Transverse colon (tissue), 4 donors: Measurements from ENCODE around the gene CAMK2B. TPM values are rescaled to one million over a fixed set of nuclear protein-coding genes. Genes with fewer than 3 reads are reported as not detected.
A peak's percentile ranks its signal among the peaks of the same experiment; 100 is the strongest.

Experiments
- DNase-seq: peaks from one replicate; pipeline ENCODE4 v3.0.0-alpha.2; 2019
- H3K27ac ChIP-seq, 4 donors: fragments of 200-600 bp; sonication (generic); 2 replicates each; pipeline ENCODE4 v1.5.1; 2016 to 2018; ENCODE audit warnings: inconsistent platforms in 4 of 4
- H3K27me3 ChIP-seq: fragments of 200-600 bp; sonication (generic); 2 replicates; pipeline ENCODE4 v1.5.1; 2017; ENCODE audit warnings: inconsistent platforms
- H3K36me3 ChIP-seq, 4 donors: fragments of 200-600 bp; sonication (generic); 2 replicates each; pipeline ENCODE4 v1.5.1; 2017 to 2019; ENCODE audit warnings: inconsistent platforms in 4 of 4
- H3K4me1 ChIP-seq, 4 donors: fragments of 200-600 bp; sonication (generic); 2 replicates each; pipeline ENCODE4 v1.5.1; 2017 to 2020; ENCODE audit warnings: inconsistent platforms in 4 of 4
- H3K4me3 ChIP-seq, 4 donors: fragments of 200-600 bp; sonication (generic); 1 replicate in 1 of 4; 2 replicates in 3 of 4; pipeline versions ENCODE4 v1.5.1 to v1.6.1; 2017 to 2019; ENCODE audit warnings: inconsistent platforms in 4 of 4
- H3K9me3 ChIP-seq, 2 donors: fragments of 200-600 bp; sonication (generic); 2 replicates each; pipeline ENCODE4 v1.5.1; 2017 to 2019; ENCODE audit warnings: inconsistent platforms in 2 of 2
- CTCF ChIP-seq, 5 experiments: fragments of 200-600 bp in 3 of 5; fragments of 450-650 bp in 2 of 5; sonication (generic) in 3 of 5; IDR thresholded peaks; 1 replicate in 2 of 5; 2 replicates in 3 of 5; pipeline ENCODE4 v1.5.1; 2016 to 2017; ENCODE audit warnings: antibody characterized with exemption in 5 of 5, inconsistent platforms in 3 of 5, mild to moderate bottlenecking in 2 of 5, moderate library complexity in 1 of 5
- EP300 ChIP-seq: sonication (generic); formaldehyde crosslinking; IDR thresholded peaks from one replicate; pipeline ENCODE4 v1.6.1; 2017; ENCODE audit warnings: antibody characterized with exemption, low read depth
- POLR2A ChIP-seq: fragments of 450-650 bp; IDR thresholded peaks from one replicate; pipeline ENCODE4 v1.6.1; 2016; ENCODE audit warnings: antibody characterized with exemption, mild to moderate bottlenecking, moderate library complexity
- POLR2AphosphoS5 ChIP-seq, 3 donors: sonication (generic); formaldehyde crosslinking; IDR thresholded peaks; one replicate each; pipeline ENCODE4 v1.6.1; 2016; ENCODE audit warnings: antibody characterized with exemption in 3 of 3
- WGBS, 2 donors: methylation state at CpG; one replicate each; pipeline ENCODE4 v1.1.5; 2018; ENCODE audit warnings: low coverage in 1 of 2; 5-methylcytosine and 5-hydroxymethylcytosine counted together
- in situ Hi-C, 4 donors: fragments of 200-750 bp; cut with MboI; loops; one replicate each; pipeline versions ENCODE4 v1.15.0 to v1.15.1; 2017; ENCODE audit warnings: low sequenced_read_pairs in 3 of 4, low pct_ligation_motif_present in 1 of 4, low pct_unique_long_range_greater_than_20kb in 1 of 4
- intact Hi-C: fragments of 100-400 bp; cut with DNase I; formaldehyde crosslinking; loops from one replicate; pipeline ENCODE4 v1.15.1; 2023; ENCODE audit warnings: low total_unique reads
- total RNA-seq, 4 donors: library from RNA; depleted of rRNA; stranded (reverse); fragments of >200 nt; gene quantifications; one replicate each; pipeline ENCODE4 v1.1.0, GENCODE V29; 2016

The CAMK2B gene
- total RNA-seq, 4 donors from 2014 or later, result 0.16 to 2.8 (median 0.27) TPM; not detected in 1

- 80 to 82% methylated on average over 1 to 17 of the region's 17 CpGs for WGBS, 2 donors
- TF ChIP-seq CTCF (IDR thresholded peaks at IDR 0.05) (no peak), POLR2A (no peak), POLR2AphosphoS5 (IDR thresholded peaks at IDR 0.05) (no peak), EP300 (no peak)
- peak; percentile 2 for DNase-seq
Observed at GRCh38 chr7:44287488-44288380, 37.7 kb downstream of the CAMK2B start.

GRCh38 chr7:44286618-44287487, 38.5 kb downstream of the CAMK2B start:
- Histone ChIP-seq H3K36me3 (no peaks in the 10 kb centered on the region), H3K27me3 (peaks cover 1% of the 10 kb centered on the region), H3K27ac (no peak overlapping the region), H3K4me1 (no peaks in the 10 kb centered on the region), H3K4me3 (no peak overlapping the region), H3K9me3 (no peaks in the 10 kb centered on the region)
- WGBS, 2 donors, result 82 to 84% methylated on average over 7 to 20 of the region's 20 CpGs
- TF ChIP-seq CTCF (IDR thresholded peaks at IDR 0.05) (no peak), POLR2AphosphoS5 (IDR thresholded peaks at IDR 0.05) (no peak)
- in situ Hi-C loops, result no loop called here
- intact Hi-C loops, result no loop called here
- peak; percentile 5 for DNase-seq

More at GRCh38 chr7:44287488-44288380, 37.7 kb downstream of the CAMK2B start:
- intact Hi-C loops (no loop called here), in situ Hi-C loops (no loop called here)
- no peaks in the 10 kb centered on the region for H3K4me1 ChIP-seq
- H3K27me3 ChIP-seq, result peaks cover 10% of the 10 kb centered on the region
- H3K4me3 ChIP-seq, result no peak overlapping the region
- H3K36me3 ChIP-seq, result no peaks in the 10 kb centered on the region
- no peak overlapping the region for H3K27ac ChIP-seq
- H3K9me3 ChIP-seq, result no peaks in the 10 kb centered on the region

- in situ Hi-C loops, result no loop called here
- H3K4me3 ChIP-seq, result no peak overlapping the region
- peak; percentile 3 for DNase-seq
Observed at GRCh38 chr7:44286182-44286617, 39.2 kb downstream of the CAMK2B start.

GRCh38 chr7:44285561-44285960, 39.8 kb downstream of the CAMK2B start:
- 89 to 90% methylated on average over 10 to 24 of the region's 24 CpGs for WGBS, 2 donors
- TF ChIP-seq POLR2AphosphoS5 (IDR thresholded peaks at IDR 0.05) (no peak), EP300 (no peak), POLR2A (no peak), CTCF (IDR thresholded peaks at IDR 0.05) (no peak)
- DNase-seq, result no peak
- in situ Hi-C loops (no loop called here), intact Hi-C loops (no loop called here)
- no peak overlapping the region for H3K27ac ChIP-seq
- no peak overlapping the region for H3K4me3 ChIP-seq
- H3K4me1 ChIP-seq, result no peaks in the 10 kb centered on the region
- H3K36me3 ChIP-seq, result no peaks in the 10 kb centered on the region
- H3K9me3 ChIP-seq, result no peaks in the 10 kb centered on the region
- H3K27me3 ChIP-seq, result no peaks in the 10 kb centered on the region

More at GRCh38 chr7:44286182-44286617, 39.2 kb downstream of the CAMK2B start:
- H3K9me3 ChIP-seq, result no peaks in the 10 kb centered on the region
- 80 to 86% methylated on average over 1 to 17 of the region's 17 CpGs for WGBS, 2 donors
- intact Hi-C loops, result no loop called here
- no peaks in the 10 kb centered on the region for H3K4me1 ChIP-seq
- no peaks in the 10 kb centered on the region for H3K27me3 ChIP-seq
- no peaks in the 10 kb centered on the region for H3K36me3 ChIP-seq
- no peak overlapping the region for H3K27ac ChIP-seq
- TF ChIP-seq EP300 (no peak), POLR2AphosphoS5 (IDR thresholded peaks at IDR 0.05) (no peak)
